HepG2 (cell line): ENCODE results near the gene PRIMA1. TPM values are rescaled to one million over a fixed set of nuclear protein-coding genes. Genes with fewer than 3 reads are reported as not detected.
A peak's percentile ranks its signal among the peaks of the same experiment; 100 is the strongest.

ENCODE experiments used
- AHDC1 ChIP-seq: sonication (generic); formaldehyde crosslinking; IDR thresholded peaks from 2 replicates; pipeline ENCODE4 v1.5.1; 2020; ENCODE audit warnings: mild to moderate bottlenecking, missing genetic modification reagents, borderline replicate concordance
- CSRNP2 ChIP-seq: sonication (generic); formaldehyde crosslinking; conservative IDR thresholded peaks from 2 replicates; pipeline ENCODE4 v1.8.0; 2022; ENCODE audit warnings: low read depth, missing genetic modification reagents
- FOXK2 ChIP-seq: fragments of 450-650 bp; IDR thresholded peaks from 2 replicates; pipeline ENCODE4 v1.6.1; 2016
- GLMP ChIP-seq: sonication (generic); formaldehyde crosslinking; IDR thresholded peaks from 2 replicates; pipeline ENCODE4 v1.9.0; 2021; ENCODE audit warnings: missing genetic modification reagents, mild to moderate bottlenecking, borderline replicate concordance
- HHEX ChIP-seq: IDR thresholded peaks from 2 replicates; pipeline ENCODE4 v1.6.1; 2016; ENCODE audit warnings: control low read depth
- MEF2D ChIP-seq: sonication (generic); formaldehyde crosslinking; IDR thresholded peaks from 2 replicates; pipeline ENCODE4 v1.5.1; 2020; ENCODE audit warnings: mild to moderate bottlenecking, missing genetic modification reagents
- MLLT10 ChIP-seq: sonication (generic); formaldehyde crosslinking; IDR thresholded peaks from 2 replicates; pipeline ENCODE4 v1.4.0; 2020; ENCODE audit warnings: missing genetic modification reagents
- NFKB2 ChIP-seq: sonication (generic); formaldehyde crosslinking; IDR thresholded peaks from 2 replicates; pipeline ENCODE4 v1.4.0; 2020; ENCODE audit warnings: missing genetic modification reagents, borderline replicate concordance
- NKX3-1 ChIP-seq: sonication (generic); formaldehyde crosslinking; IDR thresholded peaks from 2 replicates; pipeline ENCODE4 v1.5.0; 2020; ENCODE audit warnings: missing genetic modification reagents
- SP4 ChIP-seq: sonication (generic); formaldehyde crosslinking; IDR thresholded peaks from 2 replicates; pipeline ENCODE4 v1.8.1; 2023; ENCODE audit warnings: mild to moderate bottlenecking, missing genetic modification reagents
- TARDBP ChIP-seq: sonication (generic); formaldehyde crosslinking; IDR thresholded peaks from 2 replicates; pipeline ENCODE4 v1.8.0; 2022; ENCODE audit warnings: mild to moderate bottlenecking, missing genetic modification reagents
- ZBTB10 ChIP-seq: sonication (generic); formaldehyde crosslinking; IDR thresholded peaks from 2 replicates; pipeline ENCODE4 v1.4.0; 2020; ENCODE audit warnings: missing genetic modification reagents, borderline replicate concordance
- ZBTB42 ChIP-seq: sonication (generic); formaldehyde crosslinking; IDR thresholded peaks from 2 replicates; pipeline ENCODE4 v1.5.0; 2020; ENCODE audit warnings: mild to moderate bottlenecking, missing genetic modification reagents
- ZMYM2 ChIP-seq: sonication (generic); formaldehyde crosslinking; IDR thresholded peaks from 2 replicates; pipeline ENCODE4 v1.8.0; 2022; ENCODE audit warnings: mild to moderate bottlenecking, missing genetic modification reagents
- ZNF205 ChIP-seq: IDR thresholded peaks from 2 replicates; pipeline ENCODE4 v1.6.1; 2018; ENCODE audit warnings: missing biosample characterization, missing genetic modification reagents
- ZNF674 ChIP-seq: sonication (generic); formaldehyde crosslinking; IDR thresholded peaks from 2 replicates; pipeline ENCODE4 v1.5.0; 2020; ENCODE audit warnings: low read depth, mild to moderate bottlenecking, missing genetic modification reagents
- ZNF720 ChIP-seq: sonication (generic); formaldehyde crosslinking; IDR thresholded peaks from 2 replicates; pipeline ENCODE4 v1.4.0; 2020; ENCODE audit warnings: missing genetic modification reagents
- ZUFSP ChIP-seq: sonication (generic); formaldehyde crosslinking; IDR thresholded peaks from 2 replicates; pipeline ENCODE4 v1.9.0; 2021; ENCODE audit warnings: missing genetic modification reagents, mild to moderate bottlenecking, borderline replicate concordance
- polyA plus RNA-seq, 8 experiments: library from polyadenylated mRNA; depleted of rRNA in 3 of 8; stranded (reverse) in 7 of 8; unstranded in 1 of 8; fragments of >200 nt; fragmentation: Illumina TruSeq in 4 of 8; extraction: Trizol in 4 of 8; gene quantifications; 2 replicates each; pipeline versions ENCODE4 v1.2.1 to v1.2.3, GENCODE V29; 2011 to 2016; ENCODE audit warnings: low read depth in 4 of 8, missing spikeins in 1 of 8, mixed read lengths in 1 of 8; ENCODE audit not compliant: insufficient read depth in 1 of 8
- total RNA-seq, 5 experiments: library from RNA; depleted of rRNA; stranded (reverse); fragments of >200 nt; fragmentation: Illumina TruSeq; extraction: Trizol; gene quantifications; 2 replicates each; pipeline ENCODE4 v1.2.3, GENCODE V29; 2016; ENCODE audit warnings: low read depth in 1 of 5

PRIMA1 gene
- total and polyA plus RNA-seq, 2 of the 13 experiments (the other 11 are each of a cell fraction or from before 2014, with no cell fraction given) = 2.4 to 3.2 TPM

- no peak for TF ChIP-seq CSRNP2 (CRISPR knock-in tag)
- TF ChIP-seq ZBTB42 = no peak
- TF ChIP-seq ZNF674 (CRISPR knock-in tag) = no peak
- TF ChIP-seq HHEX (CRISPR knock-in tag) = peak; percentile 94
- TF ChIP-seq GLMP (CRISPR knock-in tag) = no peak
- TF ChIP-seq ZNF205 (CRISPR knock-in tag) = no peak
- no peak for TF ChIP-seq ZNF720
- TF ChIP-seq NKX3-1 (CRISPR knock-in tag) = no peak
- no peak for TF ChIP-seq MLLT10 (CRISPR knock-in tag)
- TF ChIP-seq ZBTB10 = no peak
- peak; percentile 62; the same call in 1 of the 2 replicates for TF ChIP-seq AHDC1
- no peak for TF ChIP-seq SP4
- TF ChIP-seq ZMYM2 (CRISPR knock-in tag) = no peak
- peak; percentile 67; the same call in 1 of the 2 replicates for TF ChIP-seq FOXK2
- no peak for TF ChIP-seq NFKB2 (CRISPR knock-in tag)
- TF ChIP-seq ZUFSP (CRISPR knock-in tag) = no peak
- TF ChIP-seq TARDBP (CRISPR knock-in tag) = peak; percentile 84
- TF ChIP-seq MEF2D (CRISPR knock-in tag) = no peak
Observed at GRCh38 chr14:93778453-93778852, 9.8 kb downstream of the PRIMA1 start (continued).
